NCI-H1417 (cell line): ENCODE measurements around the gene TMLHE.
"Not testable (repeated sequence)": the region's sequence is repeated elsewhere in the genome, so short reads cannot be mapped to it uniquely, and the experiment has no call there.

Experiments
- DNase-seq, 3 experiments: peaks; one replicate each; lab custom pipeline; 2025; lab: John Stamatoyannopoulos, UW

TMLHE gene

GRCh38 chrX:155491421-155491820 is 121.3 kb downstream of the TMLHE start:
- not testable (repeated sequence) for DNase-seq

GRCh38 chrX:155477136-155477535 is 135.6 kb downstream of the TMLHE start:
- not testable (repeated sequence) for DNase-seq

DNA sequence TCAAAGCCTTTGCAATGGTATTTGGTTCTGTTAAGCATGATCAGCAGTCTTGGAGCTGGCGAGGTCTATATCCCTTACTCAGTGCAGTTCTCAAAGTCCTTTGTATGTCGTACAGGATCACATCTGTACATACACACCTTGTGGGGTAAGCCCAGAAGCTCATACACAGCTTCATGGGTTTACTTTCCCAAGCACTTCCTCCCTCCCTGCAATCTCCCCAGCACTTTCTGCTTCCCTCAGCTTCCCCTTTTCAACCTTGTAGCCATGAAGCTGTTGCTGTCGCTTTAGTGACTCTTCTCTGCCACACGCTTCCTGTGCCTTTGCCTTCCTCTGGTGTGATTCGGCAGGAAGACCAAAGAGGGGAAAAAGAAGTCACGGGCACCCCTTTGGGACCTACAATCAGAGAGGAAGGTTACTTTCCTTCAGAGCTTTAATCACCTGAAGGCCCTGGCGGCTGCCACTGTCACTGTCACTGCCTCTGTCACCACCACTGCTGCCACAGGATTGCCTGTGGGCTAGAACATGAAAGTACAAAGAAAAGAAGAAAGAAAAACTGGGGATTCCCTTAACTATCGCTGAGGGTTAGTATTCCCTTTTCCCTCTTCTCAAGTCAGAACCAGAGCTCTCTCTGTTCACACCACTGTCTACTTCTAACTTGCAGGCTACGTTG is 146.3 kb downstream of the TMLHE start:
- DNase-seq = not testable (repeated sequence)

DNA sequence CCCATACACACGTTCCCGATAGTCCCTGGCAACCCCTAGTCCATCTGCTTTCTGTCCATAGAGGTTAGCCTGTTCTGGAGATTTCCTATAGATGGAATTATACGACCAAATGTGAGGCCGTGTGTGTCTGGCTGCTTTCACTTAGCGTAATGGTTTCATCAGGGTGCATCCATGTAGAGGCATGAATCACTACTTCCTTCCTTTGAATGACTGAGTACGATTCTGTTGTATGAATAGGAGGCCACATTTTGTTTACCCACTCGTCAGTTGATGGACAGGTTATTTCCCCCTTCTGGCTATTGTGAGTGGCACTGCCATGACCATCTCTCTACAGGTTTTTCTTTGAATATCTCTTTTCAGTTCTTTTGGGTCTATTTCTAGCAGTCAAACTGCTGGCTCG is 152.3 kb downstream of the TMLHE start:
- DNase-seq = not testable (repeated sequence)

DNA sequence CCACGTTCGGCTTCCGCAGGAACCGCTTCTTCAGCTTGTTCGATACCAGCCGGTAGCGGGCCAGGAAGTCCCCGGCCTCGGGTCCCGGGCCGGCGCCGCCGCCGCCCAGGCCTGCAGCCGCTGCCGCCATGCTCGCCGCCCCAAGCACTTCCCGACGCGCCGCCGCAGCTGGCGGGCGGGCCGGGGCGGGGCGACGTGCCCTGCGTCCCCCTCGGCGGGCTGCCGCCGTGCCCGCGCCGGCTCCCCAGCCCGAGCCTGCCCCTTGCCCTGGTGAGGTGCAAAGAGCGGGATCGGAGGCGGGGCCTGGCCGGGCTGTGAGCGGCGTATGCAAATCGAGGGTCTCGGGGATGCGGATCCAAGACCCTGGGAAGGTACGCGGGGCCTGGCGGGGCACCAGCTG is 154.3 kb downstream of the TMLHE start, which contains the start of gene F8A3:
F8A3 (minus strand) TSS at position 150 of the 400 bp plus-strand sequence; CDS start at position 130, 20 bp downstream.
- not testable (repeated sequence) for DNase-seq

DNA sequence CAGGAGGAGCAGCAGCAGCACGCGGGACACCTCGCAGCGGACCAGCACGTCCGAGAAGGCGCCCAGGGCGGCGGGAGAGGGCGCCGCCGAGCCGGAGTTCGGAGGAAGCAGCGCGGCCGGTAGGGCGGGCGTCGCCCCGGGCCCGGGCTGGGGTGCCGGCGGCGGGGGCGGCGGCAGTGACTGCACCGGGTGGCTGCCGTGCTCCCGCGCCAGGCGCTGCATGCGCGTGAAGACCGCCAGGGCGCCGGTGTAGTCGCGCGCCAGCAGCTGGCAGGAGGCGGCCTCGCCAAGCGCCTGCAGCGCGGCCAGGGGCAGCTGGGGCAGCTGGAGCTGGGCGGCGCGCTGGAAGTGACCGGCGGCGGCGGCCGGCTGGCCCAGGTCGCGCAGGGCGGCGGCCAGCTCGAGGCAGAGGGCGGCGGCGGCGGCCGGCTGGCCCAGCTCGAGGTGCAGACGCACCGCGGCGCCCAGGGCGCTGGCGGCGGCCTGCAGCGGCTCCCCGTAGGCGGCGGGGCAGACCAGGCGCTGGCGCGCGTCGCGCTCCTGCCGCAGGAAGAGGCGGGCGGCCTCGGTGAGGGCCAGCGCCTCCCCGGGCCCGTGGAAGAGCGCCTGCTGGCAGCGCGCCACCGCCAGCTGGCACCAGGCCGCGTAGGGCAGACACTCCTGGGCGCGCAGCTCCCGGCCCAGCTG is 154.8 kb downstream of the TMLHE start:
- DNase-seq = not testable (repeated sequence)

DNA sequence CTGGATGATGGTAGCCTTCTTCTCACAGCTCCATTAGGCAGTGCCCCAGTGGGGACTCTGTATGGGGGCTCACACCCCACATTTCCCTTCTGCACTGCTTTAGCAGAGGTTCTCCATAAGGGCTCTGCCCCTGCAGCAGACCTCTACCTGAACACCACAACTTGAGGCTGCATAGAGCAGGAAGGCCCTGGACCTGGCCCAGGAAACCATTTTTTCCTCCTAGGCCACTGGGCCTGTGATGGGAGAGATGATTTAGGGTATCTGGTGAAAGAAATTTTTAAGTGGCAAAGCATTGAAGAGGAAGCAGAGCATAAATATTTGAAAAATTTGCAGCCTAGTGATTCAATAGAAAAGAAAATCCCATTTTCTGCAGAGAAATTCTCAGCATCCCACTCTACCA is 171.7 kb downstream of the TMLHE start:
- DNase-seq = no peak
